Measurements from ENCODE around the gene DNAJC25. TPM values are rescaled to one million over a fixed set of nuclear protein-coding genes. Genes with fewer than 3 reads are reported as not detected.

DNAJC25 gene
- total RNA-seq, 1 donor = 8.3 TPM

- Histone ChIP-seq H4K20me1 (ENCODE audit: insufficient read depth, low read length) (peaks cover 54% of the 10 kb centered on the region), H2AFZ (ENCODE audit: low read length) (no peak overlapping the region), H3K79me2 (ENCODE audit: insufficient read depth, low read length) (peaks cover 70% of the 10 kb centered on the region), H3K4me3 (ENCODE audit: insufficient read depth, low read length) (no peak overlapping the region), H3K27ac (ENCODE audit: low read depth, low read length) (no peak overlapping the region), H3K36me3 (ENCODE audit: insufficient read depth, low read length) (no peaks in the 10 kb centered on the region), H3K27me3 (ENCODE audit: insufficient read depth, low read length) (no peaks in the 10 kb centered on the region), H3K9me3 (ENCODE audit: low read depth, low read length) (no peaks in the 10 kb centered on the region), H3K4me1 (ENCODE audit: insufficient read depth, low read length) (peaks cover 6% of the 10 kb centered on the region), H3K4me2 (ENCODE audit: insufficient read depth, low read length) (no peak overlapping the region)
- no peak for TF ChIP-seq CTCF (IDR thresholded peaks at IDR 0.05; ENCODE audit: extremely low read depth, low read depth, low read length)
- DNase-seq (ENCODE audit: insufficient read length, low spot score, missing footprints) = no peak
Observed at GRCh38 chr9:111637421-111637950, 6.4 kb downstream of the DNAJC25 start.

GRCh38 chr9:111644195-111644772, 13.2 kb downstream of the DNAJC25 start:
- no peaks in the 10 kb centered on the region for H3K4me1 ChIP-seq (ENCODE audit: insufficient read depth, low read length)
- H3K79me2 ChIP-seq (ENCODE audit: insufficient read depth, low read length) = peaks cover 46% of the 10 kb centered on the region
- no peak for TF ChIP-seq CTCF (IDR thresholded peaks at IDR 0.05; ENCODE audit: extremely low read depth, low read depth, low read length)

GRCh38 chr9:111645806-111646205, 14.7 kb downstream of the DNAJC25 start:
- Histone ChIP-seq H3K4me1 (ENCODE audit: insufficient read depth, low read length) (no peaks in the 10 kb centered on the region), H3K79me2 (ENCODE audit: insufficient read depth, low read length) (peaks cover 44% of the 10 kb centered on the region), H3K36me3 (ENCODE audit: insufficient read depth, low read length) (peaks cover 32% of the 10 kb centered on the region), H3K27me3 (ENCODE audit: insufficient read depth, low read length) (no peaks in the 10 kb centered on the region), H4K20me1 (ENCODE audit: insufficient read depth, low read length) (peaks cover 9% of the 10 kb centered on the region), H3K4me3 (ENCODE audit: insufficient read depth, low read length) (no peak overlapping the region), H2AFZ (ENCODE audit: low read length) (no peak overlapping the region), H3K4me2 (ENCODE audit: insufficient read depth, low read length) (no peak overlapping the region), H3K9me3 (ENCODE audit: low read depth, low read length) (no peaks in the 10 kb centered on the region), H3K27ac (ENCODE audit: low read depth, low read length) (no peak overlapping the region)
- DNase-seq (ENCODE audit: insufficient read length, low spot score, missing footprints) = no peak
- TF ChIP-seq CTCF (IDR thresholded peaks at IDR 0.05; ENCODE audit: extremely low read depth, low read depth, low read length) = no peak

More at GRCh38 chr9:111644195-111644772, 13.2 kb downstream of the DNAJC25 start:
- no peak overlapping the region for H3K27ac ChIP-seq (ENCODE audit: low read depth, low read length)
- no peaks in the 10 kb centered on the region for H3K27me3 ChIP-seq (ENCODE audit: insufficient read depth, low read length)
- H3K9me3 ChIP-seq (ENCODE audit: low read depth, low read length) = no peaks in the 10 kb centered on the region
- H4K20me1 ChIP-seq (ENCODE audit: insufficient read depth, low read length) = peaks cover 9% of the 10 kb centered on the region
- DNase-seq (ENCODE audit: insufficient read length, low spot score, missing footprints) = no peak
- no peak overlapping the region for H3K4me3 ChIP-seq (ENCODE audit: insufficient read depth, low read length)
- no peak overlapping the region for H3K4me2 ChIP-seq (ENCODE audit: insufficient read depth, low read length)
- H3K36me3 ChIP-seq (ENCODE audit: insufficient read depth, low read length) = peaks cover 19% of the 10 kb centered on the region
- no peak overlapping the region for H2AFZ ChIP-seq (ENCODE audit: low read length)

- no peak for TF ChIP-seq CTCF (IDR thresholded peaks at IDR 0.05; ENCODE audit: extremely low read depth, low read depth, low read length)
- no peak for DNase-seq (ENCODE audit: insufficient read length, low spot score, missing footprints)
- no peak overlapping the region for H3K4me2 ChIP-seq (ENCODE audit: insufficient read depth, low read length)
- no peaks in the 10 kb centered on the region for H3K4me1 ChIP-seq (ENCODE audit: insufficient read depth, low read length)
- no peak overlapping the region for H2AFZ ChIP-seq (ENCODE audit: low read length)
- H3K79me2 ChIP-seq (ENCODE audit: insufficient read depth, low read length) = peaks cover 44% of the 10 kb centered on the region
- H3K27ac ChIP-seq (ENCODE audit: low read depth, low read length) = no peak overlapping the region
- no peaks in the 10 kb centered on the region for H3K27me3 ChIP-seq (ENCODE audit: insufficient read depth, low read length)
- no peak overlapping the region for H3K4me3 ChIP-seq (ENCODE audit: insufficient read depth, low read length)
- H3K9me3 ChIP-seq (ENCODE audit: low read depth, low read length) = no peaks in the 10 kb centered on the region
- H4K20me1 ChIP-seq (ENCODE audit: insufficient read depth, low read length) = peaks cover 9% of the 10 kb centered on the region
- H3K36me3 ChIP-seq (ENCODE audit: insufficient read depth, low read length) = peaks cover 32% of the 10 kb centered on the region
Observed at GRCh38 chr9:111646417-111646816, 15.3 kb downstream of the DNAJC25 start.
